Glomerular visceral epithelial cell (primary cell): ENCODE measurements around the gene IL13.

ENCODE experiments used
- DNase-seq: peaks from one replicate; pipeline ENCODE4 v3.0.0-alpha.2; 2016; ENCODE audit errors: extremely low spot score

Gene IL13

DNA sequence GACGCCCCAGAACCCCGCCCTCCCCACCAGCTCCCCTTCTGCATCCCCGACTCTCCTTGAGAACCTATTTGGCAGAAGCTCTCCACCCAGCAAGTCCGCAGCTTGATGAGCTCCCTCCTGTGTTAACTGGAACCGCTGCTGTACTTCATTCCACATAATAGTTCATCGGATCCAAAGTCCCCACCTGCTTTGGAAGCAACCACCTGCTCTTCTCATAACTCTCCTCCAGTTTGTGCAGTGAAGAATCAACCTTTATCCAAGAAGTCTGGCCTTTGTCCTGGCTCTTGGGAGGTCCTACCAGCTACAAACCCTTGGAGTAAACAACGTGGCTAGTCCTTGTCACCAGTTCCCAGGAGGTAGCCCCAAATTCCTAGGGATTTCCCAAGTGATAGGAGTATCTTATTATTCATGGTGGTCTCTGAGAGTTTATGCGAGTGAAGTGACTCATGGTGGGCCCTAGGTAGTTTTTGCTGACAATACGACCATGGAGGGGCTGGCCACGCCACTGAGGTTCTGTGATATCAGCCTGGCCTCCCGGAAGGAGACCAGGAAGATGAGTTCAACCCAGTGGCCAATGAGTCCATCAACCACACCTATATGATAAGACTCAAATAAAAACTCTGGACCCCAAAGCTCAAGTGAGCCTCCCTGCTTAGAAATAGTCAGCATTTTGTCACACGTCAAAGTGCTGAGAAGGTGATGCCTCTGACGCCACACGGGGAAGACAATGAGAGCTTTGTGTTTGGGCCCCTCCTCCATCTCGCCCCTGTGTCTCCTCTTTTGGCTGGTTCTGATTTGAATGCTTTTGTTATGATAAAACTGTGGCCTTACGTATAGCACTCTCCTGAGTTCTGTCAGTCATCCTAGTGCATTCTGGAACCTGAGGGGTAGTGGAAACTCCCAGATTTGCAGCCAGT is 12.3 kb downstream of the IL13 start:
- no peak for DNase-seq

DNA sequence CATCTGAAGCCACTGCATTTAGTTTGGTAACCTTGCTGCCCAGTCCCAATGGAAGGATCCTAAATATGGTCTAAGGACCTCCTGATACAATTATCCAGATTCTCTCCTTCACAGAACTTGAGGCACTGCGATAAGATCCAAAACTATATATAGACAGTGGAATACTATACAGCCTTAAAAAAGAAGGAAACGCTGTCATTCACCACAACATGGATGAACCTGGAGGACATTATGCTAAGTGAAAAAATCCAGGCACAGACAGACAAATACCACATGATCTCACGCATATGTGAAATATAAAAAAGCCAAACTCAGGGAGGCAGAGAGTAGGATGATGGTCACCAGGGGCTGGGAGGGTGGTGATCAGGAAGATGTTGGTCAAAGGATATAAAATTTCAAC is 13.0 kb downstream of the IL13 start:
- DNase-seq = no peak

DNA sequence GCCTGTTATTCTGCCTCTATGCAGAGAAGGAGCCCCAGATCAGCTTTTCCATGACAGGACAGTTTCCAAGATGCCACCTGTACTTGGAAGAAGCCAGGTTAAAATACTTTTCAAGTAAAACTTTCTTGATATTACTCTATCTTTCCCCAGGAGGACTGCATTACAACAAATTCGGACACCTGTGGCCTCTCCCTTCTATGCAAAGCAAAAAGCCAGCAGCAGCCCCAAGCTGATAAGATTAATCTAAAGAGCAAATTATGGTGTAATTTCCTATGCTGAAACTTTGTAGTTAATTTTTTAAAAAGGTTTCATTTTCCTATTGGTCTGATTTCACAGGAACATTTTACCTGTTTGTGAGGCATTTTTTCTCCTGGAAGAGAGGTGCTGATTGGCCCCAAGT is 15.5 kb downstream of the IL13 start:
- DNase-seq = no peak

DNA sequence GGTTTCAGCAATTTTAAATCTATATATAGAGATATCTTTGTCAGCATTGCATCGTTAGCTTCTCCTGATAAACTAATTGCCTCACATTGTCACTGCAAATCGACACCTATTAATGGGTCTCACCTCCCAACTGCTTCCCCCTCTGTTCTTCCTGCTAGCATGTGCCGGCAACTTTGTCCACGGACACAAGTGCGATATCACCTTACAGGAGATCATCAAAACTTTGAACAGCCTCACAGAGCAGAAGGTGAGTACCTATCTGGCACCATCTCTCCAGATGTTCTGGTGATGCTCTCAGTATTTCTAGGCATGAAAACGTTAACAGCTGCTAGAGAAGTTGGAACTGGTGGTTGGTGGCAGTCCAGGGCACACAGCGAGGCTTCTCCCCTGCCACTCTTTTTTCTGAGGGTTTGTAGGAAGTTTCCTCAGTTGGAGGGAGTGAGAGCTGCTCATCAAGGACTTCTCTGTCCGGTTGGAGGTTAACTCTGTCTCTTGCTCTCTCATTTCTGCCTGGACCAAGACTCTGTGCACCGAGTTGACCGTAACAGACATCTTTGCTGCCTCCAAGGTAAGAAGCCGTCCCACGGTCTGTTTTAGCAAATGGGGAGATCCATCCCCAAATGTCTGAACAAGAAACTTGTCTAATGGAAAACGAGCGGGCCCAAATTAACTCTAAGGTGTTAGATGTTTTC is 16.1 kb downstream of the IL13 start, which contains the start of gene IL4:
Gene IL4, plus strand, starts transcription at position 51 of the 692 bp plus-strand sequence. Its CDS starts 62 bp downstream, at position 113.
- DNase-seq = no peak

DNA sequence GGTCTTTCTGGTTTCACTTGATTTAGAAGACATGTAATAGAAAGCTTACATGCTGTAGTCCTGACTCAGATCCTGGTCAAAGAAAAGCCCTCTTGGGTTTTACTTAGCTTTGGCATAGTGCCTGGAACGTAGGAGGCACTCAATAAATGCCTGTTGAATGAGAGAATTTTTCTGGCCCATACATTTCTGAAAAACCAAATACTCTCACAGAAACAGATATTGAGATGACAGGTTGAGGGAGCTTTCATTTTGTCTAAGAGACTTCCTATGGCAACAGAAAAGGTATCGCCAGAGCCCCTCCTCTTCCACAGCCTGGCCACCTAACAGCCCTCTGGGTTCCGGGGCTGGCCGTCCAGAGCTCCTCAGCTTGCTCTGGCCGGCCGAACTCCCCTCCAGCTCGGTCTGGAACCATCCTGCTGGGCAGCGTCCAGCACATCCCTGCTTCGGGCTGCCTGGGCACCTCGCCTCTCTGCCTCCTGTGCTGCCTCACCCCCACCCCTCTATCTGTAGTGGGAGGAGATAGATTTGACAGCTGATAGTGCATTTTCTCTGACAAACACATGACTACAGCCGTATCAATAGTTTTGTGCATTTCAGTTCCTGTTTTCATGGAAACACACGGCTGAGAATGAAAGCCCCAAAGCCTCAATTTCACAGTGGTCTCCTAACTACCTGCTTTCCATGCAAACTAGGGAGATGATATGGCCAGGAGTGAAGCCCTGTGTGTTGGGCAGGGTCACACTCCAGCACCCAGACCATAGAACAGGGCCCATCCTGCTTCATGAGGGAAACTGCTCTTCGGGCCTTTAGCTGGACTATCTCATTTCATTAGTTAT is 16.9 kb downstream of the IL13 start:
- peak; percentile 89 for DNase-seq

DNA sequence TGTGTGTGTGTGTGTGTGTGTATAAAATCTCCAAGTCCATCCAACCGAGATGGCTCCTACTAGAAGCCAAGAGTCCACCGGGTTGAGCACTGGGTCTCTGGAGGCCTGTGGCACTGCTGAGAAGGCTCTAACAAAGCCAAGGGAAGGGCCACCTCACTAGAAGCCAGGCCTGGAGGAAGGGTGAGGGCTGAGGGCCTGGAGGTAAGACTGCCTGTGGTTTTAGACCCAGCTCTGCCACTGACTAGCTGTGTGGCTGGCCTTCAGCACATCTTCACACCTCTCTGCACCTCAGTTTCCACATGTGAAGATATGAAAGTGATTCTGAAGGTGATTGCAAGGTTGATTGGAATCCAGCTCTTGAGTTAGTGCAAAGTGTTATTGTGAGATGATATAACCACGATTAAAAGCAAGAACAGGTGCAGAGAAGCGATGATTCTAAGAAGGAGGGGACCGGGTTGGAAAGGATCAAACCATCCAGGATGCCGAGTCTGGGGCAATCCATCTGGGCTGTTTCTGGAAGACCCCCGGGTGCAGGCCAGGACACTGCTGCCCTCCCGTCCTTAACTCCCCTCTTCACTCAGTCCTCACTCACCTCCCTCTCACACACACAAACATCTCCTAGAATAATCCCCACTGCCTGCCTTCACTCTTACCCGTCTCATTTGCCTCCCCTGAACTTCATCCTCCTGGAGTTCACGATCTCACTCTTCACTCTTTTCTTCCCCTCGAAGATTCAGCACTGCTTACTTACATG is 18.1 kb downstream of the IL13 start:
- DNase-seq = no peak

DNA sequence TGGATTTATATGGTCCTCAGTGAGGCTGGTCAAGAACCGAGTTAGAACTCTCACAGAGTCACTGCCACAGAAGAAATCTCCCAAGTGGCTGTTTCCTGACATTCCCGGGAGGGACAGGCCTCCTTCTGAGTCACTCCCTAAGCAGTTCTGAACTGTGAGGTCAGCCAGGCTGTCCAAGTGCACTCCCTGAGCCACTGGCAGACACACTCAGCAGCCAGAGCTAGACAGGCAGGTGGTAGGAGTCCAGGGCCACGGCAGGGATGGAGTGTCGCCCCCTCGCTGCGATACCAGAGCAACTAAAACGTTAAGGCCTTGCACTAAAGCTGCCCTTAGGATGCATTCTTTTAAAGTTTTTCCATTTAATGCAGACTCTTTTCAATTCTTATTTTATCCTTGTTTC is 19.2 kb downstream of the IL13 start:
- DNase-seq = peak; percentile 92

DNA sequence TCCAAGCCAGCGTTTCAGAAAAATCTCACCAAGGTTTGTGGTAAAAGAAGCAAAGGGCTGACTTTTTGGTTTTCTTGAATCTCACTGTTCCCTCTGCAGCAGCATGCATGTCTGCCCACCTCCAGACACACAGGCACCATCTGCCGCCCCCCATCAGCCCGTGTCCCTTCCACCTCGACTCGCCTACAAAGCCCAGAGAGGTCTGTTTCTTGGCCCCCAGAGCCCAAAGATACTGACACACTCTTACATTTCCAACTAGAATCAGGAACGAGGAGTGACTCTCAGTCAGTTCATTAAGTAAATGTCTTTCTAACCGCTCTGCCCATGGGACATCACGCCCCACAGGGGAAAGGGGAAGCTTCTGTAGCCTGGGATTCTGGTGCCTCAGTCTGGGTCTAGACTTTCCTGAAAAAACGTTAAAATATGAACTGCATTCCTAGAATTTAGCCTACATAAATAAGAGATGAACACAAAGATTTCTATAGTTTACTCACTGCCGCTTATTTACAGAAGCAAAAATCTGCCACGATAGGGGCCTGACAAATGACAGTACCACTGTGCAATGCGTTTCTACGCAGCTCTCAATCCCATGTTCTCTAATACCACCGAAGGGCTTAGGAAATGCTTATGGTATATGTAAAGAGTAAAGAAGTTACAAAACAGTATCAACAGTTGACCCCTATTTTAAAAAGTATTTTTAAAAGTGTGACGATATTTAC is 19.9 kb downstream of the IL13 start:
- DNase-seq = no peak

DNA sequence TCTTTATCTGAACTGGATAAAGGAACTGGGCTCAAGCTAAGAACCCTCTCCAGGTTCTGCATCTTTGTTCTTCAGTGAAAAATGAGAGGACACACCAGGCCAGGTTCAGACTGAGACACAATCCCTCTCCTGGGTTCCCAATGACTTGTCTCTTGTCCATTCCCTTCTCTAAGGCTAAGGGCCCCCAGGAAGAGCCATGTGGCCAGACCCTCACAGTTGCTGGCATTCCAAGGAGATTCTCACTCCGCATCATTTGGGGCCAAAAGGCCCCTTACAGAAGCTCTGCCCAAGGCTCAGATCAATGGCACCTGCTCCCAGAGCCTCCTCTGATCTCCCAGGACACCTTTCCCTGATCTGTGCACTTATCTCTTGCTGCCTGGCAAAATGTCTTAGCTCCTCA is 20.8 kb downstream of the IL13 start:
- DNase-seq = no peak

DNA sequence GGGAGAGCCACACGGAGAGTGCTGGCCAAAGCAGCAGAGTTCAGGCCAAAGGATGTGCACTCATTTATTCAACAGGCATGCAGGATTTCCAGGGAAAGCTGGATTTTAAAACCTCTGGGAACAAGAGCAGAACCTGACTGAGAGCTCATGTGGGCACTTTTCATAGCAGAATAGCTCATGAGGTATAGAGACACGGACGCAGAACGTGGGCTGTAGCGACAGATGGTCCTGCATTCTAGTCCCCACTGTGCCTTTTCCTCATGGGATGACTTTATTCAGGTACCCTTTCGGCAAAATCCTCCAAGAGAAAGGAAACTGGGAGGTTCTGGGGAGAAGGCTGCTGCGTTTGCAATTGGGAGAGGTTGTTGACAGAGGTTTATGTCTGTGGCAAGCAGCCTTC is 21.2 kb downstream of the IL13 start:
- DNase-seq = no peak

DNA sequence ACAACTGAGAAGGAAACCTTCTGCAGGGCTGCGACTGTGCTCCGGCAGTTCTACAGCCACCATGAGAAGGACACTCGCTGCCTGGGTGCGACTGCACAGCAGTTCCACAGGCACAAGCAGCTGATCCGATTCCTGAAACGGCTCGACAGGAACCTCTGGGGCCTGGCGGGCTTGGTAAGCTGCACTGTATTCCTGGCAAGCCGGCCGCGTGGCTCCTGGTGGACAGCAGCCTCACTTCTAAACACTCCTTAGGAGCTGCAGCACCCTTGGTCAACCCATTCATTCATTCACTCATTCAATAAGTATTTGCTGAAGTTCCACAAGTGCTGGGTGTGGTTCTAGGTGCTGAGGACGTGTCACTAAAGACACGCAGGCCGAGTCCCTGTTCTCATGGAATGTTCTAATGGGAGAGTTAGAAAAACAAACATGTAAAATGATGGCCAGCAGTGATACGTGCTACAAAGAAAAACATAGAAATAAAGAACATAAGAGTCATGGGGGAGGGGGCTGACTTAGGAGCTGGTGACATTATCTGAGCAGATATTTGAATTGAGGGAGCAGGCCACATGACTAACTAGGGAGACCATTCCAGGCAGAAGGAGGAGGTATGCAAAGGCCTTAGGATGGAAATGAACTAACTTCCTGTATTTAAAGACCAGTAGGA is 21.9 kb downstream of the IL13 start:
- DNase-seq = no peak

DNA sequence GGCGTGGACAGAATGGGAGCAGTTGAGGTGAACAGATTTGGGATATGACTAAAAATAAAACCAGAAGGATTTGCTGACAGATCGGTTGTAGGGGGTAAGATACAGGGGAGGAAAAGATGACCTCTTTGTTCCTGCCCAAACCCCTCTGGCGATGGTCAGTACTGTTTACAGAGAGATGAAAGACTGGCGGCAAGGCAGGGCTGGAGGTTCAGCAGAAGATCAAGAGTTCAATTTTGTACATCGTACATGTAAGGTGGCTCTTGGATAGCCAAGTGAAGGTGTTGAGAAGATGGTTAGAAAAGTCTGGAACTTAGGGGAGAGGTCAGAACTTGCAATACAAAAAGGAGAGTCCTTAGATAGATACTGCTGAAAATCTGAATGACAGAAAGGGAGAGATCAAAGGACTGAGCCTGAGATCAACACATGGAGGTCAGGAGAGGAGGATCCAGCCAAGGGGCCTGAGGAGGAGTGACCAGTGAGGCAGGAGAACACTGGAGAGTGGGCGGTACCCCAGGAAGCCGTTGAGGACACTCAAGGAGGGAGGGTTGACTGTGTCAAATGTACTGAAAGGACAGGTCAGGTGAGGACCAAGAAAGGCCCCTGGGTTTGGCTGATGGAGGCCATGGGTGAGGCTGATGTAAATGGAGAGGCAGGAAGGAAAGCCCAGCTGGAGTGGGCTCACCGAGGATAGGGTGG is 23.0 kb downstream of the IL13 start:
- DNase-seq = no peak

DNA sequence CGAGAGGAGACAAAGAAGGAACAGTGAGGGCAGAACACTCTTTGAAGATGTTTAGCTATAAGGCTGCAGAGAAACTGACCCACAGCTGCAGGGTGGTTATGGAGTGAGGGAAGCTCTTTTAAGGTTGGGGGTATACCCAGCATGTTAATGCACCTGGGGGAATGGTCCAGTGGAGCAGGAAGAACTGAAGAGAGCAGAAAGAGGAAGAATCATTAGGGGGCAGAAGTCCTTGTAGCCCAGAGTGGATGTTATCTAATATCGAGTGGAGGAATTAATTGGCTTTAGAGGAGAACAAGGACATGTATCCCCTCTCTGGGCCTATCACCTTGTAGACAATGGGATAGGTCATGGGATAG is 23.5 kb downstream of the IL13 start:
- no peak for DNase-seq

DNA sequence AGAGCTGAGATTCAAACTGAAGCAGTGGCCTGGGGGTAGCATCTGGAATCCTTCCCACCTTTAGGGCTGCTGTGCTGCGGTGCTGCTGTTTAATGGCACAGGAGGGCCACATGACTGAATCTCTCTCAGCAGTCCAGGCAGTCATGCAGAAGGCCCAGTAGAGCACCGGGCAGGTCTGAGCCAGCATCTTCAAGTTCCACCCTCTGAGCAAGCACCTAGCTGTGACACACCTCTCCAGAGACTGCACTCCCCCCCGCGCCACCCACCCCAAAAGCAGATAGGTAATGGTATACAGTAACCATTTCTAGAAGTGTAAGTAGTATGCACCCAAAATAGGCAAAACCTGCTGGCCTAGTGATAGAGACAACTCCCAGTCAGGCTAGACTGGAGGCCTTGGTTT is 24.0 kb downstream of the IL13 start:
- DNase-seq = no peak

DNA sequence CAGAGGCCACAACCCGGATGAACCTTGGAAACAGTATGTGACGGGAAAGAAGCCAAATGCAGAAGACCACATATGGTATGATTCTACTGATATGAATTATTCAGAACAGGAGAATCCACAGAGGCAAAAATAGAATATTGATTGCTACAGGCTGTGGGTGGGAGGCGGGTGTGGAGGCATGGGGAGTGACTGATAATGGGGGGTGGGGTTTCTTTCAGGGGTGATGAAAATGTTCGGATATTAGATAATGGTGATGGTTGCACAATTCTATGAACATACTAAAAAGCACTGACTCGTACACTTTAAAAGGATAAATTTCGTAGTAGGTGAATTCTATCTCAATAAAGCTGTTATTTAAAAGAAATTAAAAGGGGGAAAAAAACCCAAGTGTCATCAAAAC is 26.5 kb downstream of the IL13 start:
- DNase-seq = no peak

DNA sequence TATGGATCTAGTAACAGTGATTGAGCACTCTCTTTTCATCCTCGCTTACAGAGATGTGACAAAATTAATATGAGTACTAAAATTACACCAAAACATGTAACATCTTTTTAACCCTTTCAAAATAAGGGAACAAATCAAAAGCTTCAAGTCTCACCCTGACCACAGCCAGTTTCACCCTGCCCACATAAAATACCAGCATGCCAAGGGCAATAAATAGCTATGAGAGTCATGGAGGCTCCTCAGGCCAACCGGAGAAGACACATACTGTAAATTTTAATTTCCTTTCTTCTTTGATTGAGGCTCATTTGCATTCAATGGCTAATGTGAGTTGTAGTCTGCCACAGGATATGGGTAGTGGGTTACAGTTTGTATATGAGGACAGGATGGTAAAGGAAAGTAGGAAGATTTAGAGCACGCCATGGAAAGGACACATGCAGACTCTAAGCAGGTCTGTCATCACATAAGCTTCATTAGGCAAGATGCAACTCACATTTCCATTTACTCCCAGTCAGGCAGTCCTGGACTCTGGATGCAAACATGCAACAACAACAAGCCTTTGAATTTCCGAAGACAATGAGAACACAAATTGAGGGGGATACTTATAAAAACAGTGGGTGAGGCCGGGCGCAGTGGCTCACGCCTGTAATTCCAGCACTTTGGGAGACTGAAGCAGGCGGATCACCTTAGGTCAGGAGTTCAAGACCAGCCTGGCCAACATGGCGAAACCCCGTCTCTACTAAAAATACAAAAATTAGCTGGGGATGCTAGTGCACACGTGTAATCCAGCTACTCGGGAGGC is 27.1 kb downstream of the IL13 start:
- DNase-seq = no peak

DNA sequence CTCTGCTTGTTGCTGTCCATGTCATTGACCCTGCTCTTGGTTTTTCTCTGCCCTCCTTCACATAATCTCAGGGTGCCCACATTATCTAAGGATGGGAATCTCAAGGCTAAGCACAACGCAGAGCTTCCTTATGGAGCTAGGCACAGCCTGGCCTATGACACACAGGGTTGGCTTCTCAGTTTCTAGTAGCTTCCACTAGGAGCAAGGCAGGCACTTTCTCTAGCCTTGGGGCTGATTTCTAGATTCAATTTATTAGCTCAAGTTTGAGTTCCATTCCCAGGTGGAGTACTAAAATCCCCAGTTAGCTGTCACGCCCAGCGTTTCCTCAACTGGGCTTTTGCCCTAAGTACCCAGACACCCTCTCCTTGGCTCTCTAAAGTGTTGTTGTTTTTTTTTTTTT is 28.2 kb downstream of the IL13 start:
- DNase-seq = no peak

DNA sequence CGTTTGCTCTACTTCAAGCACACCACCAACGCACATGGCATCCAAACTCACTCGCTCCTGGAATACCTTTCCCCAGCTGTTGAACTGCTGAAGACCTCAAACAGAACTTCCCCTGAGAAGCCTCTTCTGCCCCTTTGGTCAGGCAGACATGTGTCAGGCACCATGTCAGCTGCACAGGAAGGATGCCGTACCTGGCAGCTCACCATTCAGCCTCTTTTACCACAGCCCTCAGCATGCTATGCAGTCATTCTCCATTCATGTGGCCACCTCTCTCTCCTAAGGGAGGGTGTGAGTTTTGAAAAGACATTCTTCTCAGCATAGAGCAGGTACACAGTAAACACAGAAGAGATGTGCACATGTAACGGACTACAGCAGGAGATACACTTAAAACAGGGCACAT is 30.0 kb downstream of the IL13 start:
- no peak for DNase-seq
